Skin of body (tissue), 1 donor: Measurements from ENCODE around the gene MESP2. TPM values are rescaled to one million over a fixed set of nuclear protein-coding genes. Genes with fewer than 3 reads are reported as not detected.

ENCODE experiments used
- total RNA-seq: library from RNA; depleted of rRNA; stranded (reverse); fragments of >200 nt; gene quantifications from one replicate; pipeline ENCODE4 v1.2.3, GENCODE V29; 2014

Gene MESP2
- total RNA-seq, 1 donor from 2014 or later, result 0.30 TPM

Other genes starting within 250 kb of the MESP2 start
- 2.4 TPM for gene TICRR, start 200.9 kb upstream of the MESP2 start, total RNA-seq
- gene KIF7, start 120.9 kb upstream of the MESP2 start, total RNA-seq, result 7.0 TPM
- 119 TPM for gene PLIN1, start 97.0 kb upstream of the MESP2 start, total RNA-seq
- 10.7 TPM for gene PEX11A, start 85.6 kb upstream of the MESP2 start, total RNA-seq
- 0.20 TPM for gene WDR93, start 85.5 kb upstream of the MESP2 start, total RNA-seq
- 1.6 TPM for gene MESP1, start 25.1 kb upstream of the MESP2 start, total RNA-seq
- 9.4 TPM for gene ANPEP, start 38.5 kb downstream of the MESP2 start, total RNA-seq
- 34.5 TPM for gene AP3S2, start 117.7 kb downstream of the MESP2 start, total RNA-seq
- gene ARPIN, start 136.6 kb downstream of the MESP2 start, total RNA-seq, result 14.2 TPM
- 7.4 TPM for gene ZNF710, start 225.0 kb downstream of the MESP2 start, total RNA-seq